Esophagus muscularis mucosa (tissue), 4 donors: ENCODE results near the gene MINK1.
"Not testable (repeated sequence)": the region's sequence is repeated elsewhere in the genome, so short reads cannot be mapped to it uniquely, and the experiment has no call there.

ENCODE experiments used
- CTCF ChIP-seq, 3 experiments: fragments of 200-600 bp in 2 of 3; fragments of 450-650 bp in 1 of 3; sonication (generic) in 2 of 3; IDR thresholded peaks; one replicate each; pipeline ENCODE4 v1.5.1; 2017 to 2019; ENCODE audit warnings: antibody characterized with exemption in 3 of 3, mild to moderate bottlenecking in 2 of 3, moderate library complexity in 1 of 3
- EP300 ChIP-seq: sonication (generic); formaldehyde crosslinking; IDR thresholded peaks from one replicate; pipeline ENCODE4 v1.6.1; 2017; ENCODE audit warnings: antibody characterized with exemption
- POLR2AphosphoS5 ChIP-seq, 2 donors: sonication (generic); formaldehyde crosslinking; IDR thresholded peaks; one replicate each; pipeline ENCODE4 v1.6.1; 2017; ENCODE audit warnings: antibody characterized with exemption in 2 of 2

- not testable (repeated sequence) for TF ChIP-seq POLR2AphosphoS5 (IDR thresholded peaks at IDR 0.05); CTCF (IDR thresholded peaks at IDR 0.05); EP300
These were observed 24.2 kb downstream of the MINK1 start for GRCh38 chr17:4857347-4857746.
